ENCODE data around the gene BORCS5.

GRCh38 chr12:12456637-12457036 lies 99.8 kb downstream of the BORCS5 start:
- TF ChIP-seq CTCF (IDR thresholded peaks at IDR 0.05; ENCODE audit: low read length) (no peak), EZH2phosphoT487 (IDR thresholded peaks at IDR 0.05; ENCODE audit: low read length) (no peak), EZH2 (optimal IDR thresholded peaks at IDR 0.05; ENCODE audit: low read depth, low read length) (no peak)
